IMR-90 (cell line): ENCODE results near the gene NFAT5. TPM values are rescaled to one million over a fixed set of nuclear protein-coding genes. Genes with fewer than 3 reads are reported as not detected.

Source experiments
- ATAC-seq: fragments of 200-7000 bp; cut with Tn5 transposase; 2 replicates; pipeline ENCODE4 v1.9.1; 2020; ENCODE audit warnings: low read depth, mild to moderate bottlenecking, moderate library complexity
- BruUV-seq: library from RNA; stranded (reverse); fragments of 400-500 nt; replicated peaks from 2 replicates; lab custom pipeline; 2021; lab: Mats Ljungman, UMichigan
- CTCF ChIA-PET: fragments of 300-600 bp; formaldehyde crosslinking; extraction: SDS; loops from one replicate; lab custom pipeline; 2021; ENCODE audit warnings: antibody characterized with exemption; lab: Yijun Ruan, JAX
- POLR2A ChIA-PET: fragments of 300-600 bp; sonication (Branson Sonifier 250); formaldehyde crosslinking; loops from one replicate; lab custom pipeline; 2022; ENCODE audit warnings: antibody characterized with exemption; ENCODE audit not compliant: unreplicated experiment; lab: Charles Lee
- DNase-seq: peaks from one replicate; pipeline ENCODE4 v3.0.0; 2013
- H2AFZ ChIP-seq: replicated peaks from 2 replicates; pipeline ENCODE3; 2013; ENCODE audit warnings: low read length, mild to moderate bottlenecking; ENCODE audit not compliant: poor library complexity
- H2AK5ac ChIP-seq: 2 replicates; pipeline ENCODE4 v1.6.1; 2013; ENCODE audit warnings: low read depth, low read length, inconsistent platforms
- H2AK9ac ChIP-seq: replicated peaks from 2 replicates; pipeline ENCODE3; 2013; ENCODE audit warnings: mild to moderate bottlenecking, low read depth, low read length, moderate library complexity; ENCODE audit not compliant: poor library complexity
- H2BK120ac ChIP-seq: 2 replicates; pipeline ENCODE4 v1.6.1; 2013; ENCODE audit warnings: low read depth, low read length, inconsistent platforms
- H2BK15ac ChIP-seq: 3 replicates; pipeline ENCODE4 v1.6.1; 2013; ENCODE audit warnings: low read depth, low read length, inconsistent platforms
- H2BK20ac ChIP-seq: 2 replicates; pipeline ENCODE4 v1.6.1; 2013; ENCODE audit warnings: low read depth, mild to moderate bottlenecking, inconsistent platforms, low read length, moderate library complexity
- H2BK5ac ChIP-seq: 2 replicates; pipeline ENCODE4 v1.6.1; 2013; ENCODE audit warnings: mild to moderate bottlenecking, low read depth, low read length, inconsistent platforms; ENCODE audit not compliant: poor library complexity, severe bottlenecking
- H3K14ac ChIP-seq: replicated peaks from 2 replicates; pipeline ENCODE4 v1.6.1; 2013; ENCODE audit warnings: low read depth, low read length, inconsistent platforms
- H3K18ac ChIP-seq: 2 replicates; pipeline ENCODE4 v1.6.1; 2013; ENCODE audit warnings: low read depth, low read length, control low read depth
- H3K23ac ChIP-seq: 2 replicates; pipeline ENCODE4 v1.6.1; 2013; ENCODE audit warnings: low read depth, low read length, inconsistent platforms
- H3K27ac ChIP-seq: 2 replicates; pipeline ENCODE4 v1.5.1; 2013; ENCODE audit warnings: mild to moderate bottlenecking, control low read depth, low read length; ENCODE audit not compliant: insufficient read depth
- H3K27me3 ChIP-seq: 2 replicates; pipeline ENCODE4 v1.6.1; 2013; ENCODE audit warnings: low read length; ENCODE audit not compliant: control insufficient read depth, insufficient read depth
- H3K36me3 ChIP-seq: 2 replicates; pipeline ENCODE4 v1.6.1; 2013; ENCODE audit warnings: low read length, mixed read lengths; ENCODE audit not compliant: control insufficient read depth, insufficient read depth
- H3K4ac ChIP-seq: 2 replicates; pipeline ENCODE4 v1.6.1; 2013; ENCODE audit warnings: low read depth, low read length, inconsistent platforms
- H3K4me1 ChIP-seq: 2 replicates; pipeline ENCODE4 v1.6.1; 2013; ENCODE audit warnings: low read length, mixed read lengths; ENCODE audit not compliant: control insufficient read depth, insufficient read depth
- H3K4me2 ChIP-seq: 2 replicates; pipeline ENCODE4 v1.6.1; 2013; ENCODE audit warnings: low read depth, mild to moderate bottlenecking, control low read depth, low read length, moderate library complexity
- H3K4me3 ChIP-seq: 2 replicates; pipeline ENCODE4 v1.5.1; 2013; ENCODE audit warnings: low read depth, mild to moderate bottlenecking, control low read depth, low read length, moderate library complexity; ENCODE audit not compliant: insufficient read depth
- H3K56ac ChIP-seq: 2 replicates; pipeline ENCODE4 v1.6.1; 2013; ENCODE audit warnings: low read length, inconsistent platforms; ENCODE audit not compliant: insufficient read depth; ENCODE audit errors: extremely low read depth
- H3K79me1 ChIP-seq, 2 experiments: 2 replicates each; pipeline ENCODE4 v1.6.1; 2013; ENCODE audit warnings: low read length in 2 of 2, inconsistent platforms in 1 of 2, low read depth in 1 of 2
- H3K9ac ChIP-seq: 2 replicates; pipeline ENCODE4 v1.6.1; 2013; ENCODE audit warnings: low read depth, low read length, control low read depth
- H3K9me1 ChIP-seq: 2 replicates; pipeline ENCODE4 v1.6.1; 2013; ENCODE audit warnings: low read length, inconsistent platforms; ENCODE audit not compliant: insufficient read depth
- H3K9me3 ChIP-seq: 2 replicates; pipeline ENCODE4 v1.6.1; 2013; ENCODE audit warnings: low read length; ENCODE audit not compliant: control insufficient read depth, insufficient read depth
- H4K20me1 ChIP-seq: 2 replicates; pipeline ENCODE4 v1.6.1; 2013; ENCODE audit warnings: low read length, inconsistent platforms; ENCODE audit not compliant: insufficient read depth
- H4K5ac ChIP-seq: 2 replicates; pipeline ENCODE4 v1.6.1; 2013; ENCODE audit warnings: mild to moderate bottlenecking, low read depth, low read length, control low read depth
- H4K8ac ChIP-seq, 2 experiments: 2 replicates each; pipeline ENCODE4 v1.6.1; 2013; ENCODE audit warnings: low read depth in 2 of 2, low read length in 2 of 2, control low read depth in 1 of 2, inconsistent platforms in 1 of 2
- H4K91ac ChIP-seq: 2 replicates; pipeline ENCODE4 v1.6.1; 2013; ENCODE audit warnings: low read depth, low read length, inconsistent platforms; ENCODE audit not compliant: insufficient read depth
- CEBPB ChIP-seq: IDR thresholded peaks from 2 replicates; pipeline ENCODE4 v1.6.1; 2012; ENCODE audit warnings: low read depth, low read length, improper control_type of control experiment
- CTCF ChIP-seq: conservative IDR thresholded peaks from 2 replicates; pipeline ENCODE4 v1.5.1; 2012; ENCODE audit warnings: mild to moderate bottlenecking, low read depth, low read length, improper control_type of control experiment
- RCOR1 ChIP-seq: IDR thresholded peaks from 2 replicates; pipeline ENCODE4 v1.6.1; 2012; ENCODE audit warnings: mild to moderate bottlenecking, low read length, improper control_type of control experiment; ENCODE audit not compliant: insufficient replicate concordance
- WGBS, 2 experiments: methylation state at CpG; one replicate each; pipeline versions ENCODE4 v1.1.5 to v1.1.7; 2013; ENCODE audit warnings: missing lambda C conversion rate in 2 of 2; ENCODE audit not compliant: insufficient read length in 1 of 2; ENCODE audit errors: extremely low coverage in 2 of 2; 5-methylcytosine and 5-hydroxymethylcytosine counted together
- dilution Hi-C: fragments of 300-500 bp; cut with HindIII; formaldehyde crosslinking; loops from one replicate; pipeline ENCODE4 v1.14.3; 2018; ENCODE audit warnings: low sequenced_read_pairs; ENCODE audit not compliant: unreplicated experiment
- in situ Hi-C: fragments of 300-500 bp; cut with MboI; formaldehyde crosslinking; loops from 3 replicates; pipeline ENCODE4 v1.14.3; 2019; ENCODE audit warnings: low sequenced_read_pairs, inconsistent platforms, mixed read lengths
- intact Hi-C: fragments of 100-400 bp; cut with micrococcal nuclease; formaldehyde crosslinking; loops from 2 replicates; pipeline ENCODE4 v1.10.0; 2022
- polyA plus RNA-seq, 3 experiments: library from polyadenylated mRNA; depleted of rRNA; stranded (reverse); fragments of >200 nt; gene quantifications; 2 replicates each; pipeline ENCODE4 v1.2.3, GENCODE V29; 2012; ENCODE audit warnings: low replicate concordance in 1 of 3
- total RNA-seq: library from RNA; depleted of rRNA; stranded (reverse); fragments of >200 nt; gene quantifications from 2 replicates; pipeline ENCODE4 v1.2.3, GENCODE V29; 2012

NFAT5 gene
- total and polyA plus RNA-seq, 2 of the 4 experiments (the other 2 are of a cell fraction), result 10.9 to 20.1 TPM

- peaks cover 24% of the 10 kb centered on the region for H3K36me3 ChIP-seq
- CTCF ChIA-PET, result no interaction called here
- no peak overlapping the region for H2AK5ac ChIP-seq
- in situ Hi-C loops, result no loop called here
- no peak overlapping the region for H3K27ac ChIP-seq
- H3K4me1 ChIP-seq, result peaks cover 7% of the 10 kb centered on the region
- POLR2A ChIA-PET, result no interaction called here
- H2AFZ ChIP-seq, result no peak overlapping the region
- H2BK120ac ChIP-seq, result no peak overlapping the region
- no peaks in the 10 kb centered on the region for H3K27me3 ChIP-seq
- no peak overlapping the region for H2BK20ac ChIP-seq
- no peak for TF ChIP-seq CEBPB
- TF ChIP-seq CTCF, result no peak
- TF ChIP-seq RCOR1, result no peak
- no peak overlapping the region for H3K14ac ChIP-seq
- no peak overlapping the region for H3K4me3 ChIP-seq
- ATAC-seq, result no peak
- intact Hi-C loops, result no loop called here
- no peak overlapping the region for H3K18ac ChIP-seq
- no peak overlapping the region for H2AK9ac ChIP-seq
- WGBS, 2 experiments, result no CpG with 5 or more reads among the region's 1 CpG
- no peak for DNase-seq
- no peak overlapping the region for H3K4ac ChIP-seq
- no peak overlapping the region for H3K9ac ChIP-seq
- no peak overlapping the region for H4K8ac ChIP-seq
- H4K91ac ChIP-seq, result no peak overlapping the region
- H3K4me2 ChIP-seq, result no peak overlapping the region
- peaks cover 7% of the 10 kb centered on the region for H3K9me1 ChIP-seq
- H4K20me1 ChIP-seq, result no peaks in the 10 kb centered on the region; the same call in 1 of the 2 replicates
- dilution Hi-C loops, result no loop called here
- peaks cover 20 to 26% of the 10 kb centered on the region in 2 experiments for H3K79me1 ChIP-seq
- no TSS peak for BruUV-seq
- no peak overlapping the region for H3K23ac ChIP-seq
- H2BK15ac ChIP-seq, result no peak overlapping the region
- no peaks in the 10 kb centered on the region for H3K9me3 ChIP-seq
- H2BK5ac ChIP-seq, result no peak overlapping the region
- no peak overlapping the region for H3K56ac ChIP-seq
- H4K5ac ChIP-seq, result no peak overlapping the region
Measured at GRCh38 chr16:69669577-69669976, 103.8 kb downstream of the NFAT5 start.
